ENCODE data around the gene KCNAB1.

KCNAB1 gene

GRCh38 chr3:156356537-156357363 lies 236.4 kb downstream of the KCNAB1 start:
- in situ Hi-C loops (cut with MboI; ENCODE audit: low sequenced_read_pairs): no loop called here

GRCh38 chr3:156358232-156358631 lies 237.9 kb downstream of the KCNAB1 start:
- in situ Hi-C loops (cut with MboI; ENCODE audit: low sequenced_read_pairs): no loop called here

GRCh38 chr3:156359368-156359767 lies 239.0 kb downstream of the KCNAB1 start:
- in situ Hi-C loops (cut with MboI; ENCODE audit: low sequenced_read_pairs): no loop called here

GRCh38 chr3:156360083-156360482 lies 239.7 kb downstream of the KCNAB1 start:
- in situ Hi-C loops (cut with MboI; ENCODE audit: low sequenced_read_pairs): no loop called here

GRCh38 chr3:156360963-156361362 lies 240.6 kb downstream of the KCNAB1 start:
- in situ Hi-C loops (cut with MboI; ENCODE audit: low sequenced_read_pairs): no loop called here

- in situ Hi-C loops (cut with MboI; ENCODE audit: low sequenced_read_pairs): no loop called here
These were observed 246.2 kb downstream of the KCNAB1 start for GRCh38 chr3:156366559-156366958.

- in situ Hi-C loops (cut with MboI; ENCODE audit: low sequenced_read_pairs): no loop called here
These were observed 247.8 kb downstream of the KCNAB1 start for GRCh38 chr3:156368189-156368588.

GRCh38 chr3:156371701-156372100 lies 251.3 kb downstream of the KCNAB1 start:
- in situ Hi-C loops (cut with MboI; ENCODE audit: low sequenced_read_pairs): no loop called here

- in situ Hi-C loops (cut with MboI; ENCODE audit: low sequenced_read_pairs): no loop called here
These were observed 252.7 kb downstream of the KCNAB1 start for GRCh38 chr3:156373095-156373494.

GRCh38 chr3:156373654-156374053 lies 253.3 kb downstream of the KCNAB1 start:
- in situ Hi-C loops (cut with MboI; ENCODE audit: low sequenced_read_pairs): no loop called here

- in situ Hi-C loops (cut with MboI; ENCODE audit: low sequenced_read_pairs): loop anchor here (25.0 kb wide), 1 partner anchor 214 kb away; no protein-coding TSS in a partner anchor
These were observed 255.8 kb downstream of the KCNAB1 start for GRCh38 chr3:156376199-156376598.

GRCh38 chr3:156377266-156377665 lies 256.9 kb downstream of the KCNAB1 start:
- in situ Hi-C loops (cut with MboI; ENCODE audit: low sequenced_read_pairs): loop anchor here (25.0 kb wide), 1 partner anchor 215 kb away; no protein-coding TSS in a partner anchor

- in situ Hi-C loops (cut with MboI; ENCODE audit: low sequenced_read_pairs): loop anchor here (25.0 kb wide), 1 partner anchor 215 kb away; no protein-coding TSS in a partner anchor
These were observed 257.3 kb downstream of the KCNAB1 start for GRCh38 chr3:156377718-156378117.

- in situ Hi-C loops (cut with MboI; ENCODE audit: low sequenced_read_pairs): loop anchor here (25.0 kb wide), 1 partner anchor 217 kb away; no protein-coding TSS in a partner anchor
These were observed 258.5 kb downstream of the KCNAB1 start for GRCh38 chr3:156378871-156379270.

- in situ Hi-C loops (cut with MboI; ENCODE audit: low sequenced_read_pairs): loop anchor here (25.0 kb wide), 1 partner anchor 217 kb away; no protein-coding TSS in a partner anchor
These were observed 258.9 kb downstream of the KCNAB1 start for GRCh38 chr3:156379327-156379726.

- in situ Hi-C loops (cut with MboI; ENCODE audit: low sequenced_read_pairs): loop anchor here (25.0 kb wide), 1 partner anchor 219 kb away; no protein-coding TSS in a partner anchor
These were observed 260.9 kb downstream of the KCNAB1 start for GRCh38 chr3:156381253-156381652.

GRCh38 chr3:156382458-156383346 lies 262.3 kb downstream of the KCNAB1 start:
- in situ Hi-C loops (cut with MboI; ENCODE audit: low sequenced_read_pairs): loop anchor here (25.0 kb wide), 1 partner anchor 220 kb away; no protein-coding TSS in a partner anchor

GRCh38 chr3:156383441-156384025 lies 263.2 kb downstream of the KCNAB1 start:
- in situ Hi-C loops (cut with MboI; ENCODE audit: low sequenced_read_pairs): loop anchor here (25.0 kb wide), 1 partner anchor 221 kb away; no protein-coding TSS in a partner anchor

GRCh38 chr3:156388497-156389448 lies 268.4 kb downstream of the KCNAB1 start:
- in situ Hi-C loops (cut with MboI; ENCODE audit: low sequenced_read_pairs): loop anchor here (25.0 kb wide), 1 partner anchor 226 kb away; no protein-coding TSS in a partner anchor
